Endothelial cell of umbilical vein (primary cell): ENCODE measurements around the gene LRRC8E. TPM values are rescaled to one million over a fixed set of nuclear protein-coding genes. Genes with fewer than 3 reads are reported as not detected.

Source experiments
- BruUV-seq: library from RNA; stranded (reverse); fragments of 400-500 nt; replicated peaks from 2 replicates; lab custom pipeline; 2021; lab: Mats Ljungman, UMichigan
- CTCF ChIA-PET: fragments of 300-600, 350-600 bp; sonication (Branson Sonifier 250); formaldehyde crosslinking; loops from one replicate; lab custom pipeline; 2021; ENCODE audit warnings: antibody characterized with exemption, inconsistent platforms; lab: Charles Lee
- POLR2A ChIA-PET: fragments of 300-600, 350-600 bp; sonication (Branson Sonifier 250); formaldehyde crosslinking; loops from one replicate; lab custom pipeline; 2021; ENCODE audit warnings: antibody characterized with exemption, inconsistent platforms; lab: Charles Lee
- DNase-seq: peaks from one replicate; pipeline ENCODE4 v3.0.0-alpha.2; 2011; ENCODE audit warnings: low read depth, low spot score
- FAIRE-seq: peaks from 2 replicates; lab custom pipeline; 2011; peaks lifted over from hg19 to GRCh38; lab: Jason Lieb, UNC
- H2AFZ ChIP-seq: 2 replicates; pipeline ENCODE4 v1.6.0; 2012; ENCODE audit warnings: low read depth, low read length, control low read depth, inconsistent platforms
- H3K27ac ChIP-seq: 2 replicates; pipeline ENCODE4 v1.5.1; 2011; ENCODE audit warnings: low read depth, mild to moderate bottlenecking, control low read depth, low read length, moderate library complexity; ENCODE audit not compliant: insufficient read depth
- H3K27me3 ChIP-seq, 2 experiments: 2 replicates each; pipeline versions ENCODE4 v1.6.0 to v1.6.1; 2011; ENCODE audit warnings: low read length in 2 of 2, mixed read lengths in 1 of 2; ENCODE audit not compliant: control insufficient read depth in 2 of 2, insufficient read depth in 2 of 2
- H3K36me3 ChIP-seq, 2 experiments: 2 replicates in 1 of 2; 3 replicates in 1 of 2; pipeline ENCODE4 v1.5.1; 2011; ENCODE audit warnings: low read length in 2 of 2, mild to moderate bottlenecking in 1 of 2, moderate library complexity in 1 of 2; ENCODE audit not compliant: control insufficient read depth in 2 of 2, insufficient read depth in 2 of 2; ENCODE audit errors: extremely low read depth in 1 of 2
- H3K4me1 ChIP-seq: 3 replicates; pipeline ENCODE4 v1.5.1; 2011; ENCODE audit warnings: mild to moderate bottlenecking, low read length; ENCODE audit not compliant: control insufficient read depth, insufficient read depth; ENCODE audit errors: extremely low read depth
- H3K4me2 ChIP-seq: 2 replicates; pipeline ENCODE4 v1.6.1; 2011; ENCODE audit warnings: low read length, control low read depth, mixed read lengths; ENCODE audit not compliant: insufficient read depth
- H3K4me3 ChIP-seq, 3 experiments: fragments of 200-600 bp in 1 of 3; sonication (generic), shearing (Covaris generic) in 1 of 3; replicated peaks in 1 of 3; 2 replicates each; pipeline ENCODE4 v1.5.1; 2011 to 2016; ENCODE audit warnings: control low read depth in 3 of 3, low read length in 3 of 3, mild to moderate bottlenecking in 2 of 3, inconsistent platforms in 1 of 3, low read depth in 1 of 3, moderate library complexity in 1 of 3; ENCODE audit not compliant: insufficient read depth in 1 of 3
- H3K79me2 ChIP-seq: 2 replicates; pipeline ENCODE4 v1.6.0; 2012; ENCODE audit warnings: low read length, inconsistent platforms; ENCODE audit not compliant: control insufficient read depth, insufficient read depth
- H3K9ac ChIP-seq: replicated peaks from 2 replicates; pipeline ENCODE3; 2011; ENCODE audit warnings: low read length, control low read depth; ENCODE audit not compliant: insufficient read depth; ENCODE audit errors: extremely low read depth
- H3K9me1 ChIP-seq: replicated peaks from 3 replicates; pipeline ENCODE4 v1.6.0; 2011; ENCODE audit warnings: mild to moderate bottlenecking, low read length; ENCODE audit not compliant: control insufficient read depth, insufficient read depth; ENCODE audit errors: extremely low read depth
- H3K9me3 ChIP-seq: replicated peaks from 2 replicates; pipeline ENCODE4 v1.5.1; 2012; ENCODE audit warnings: low read length, inconsistent platforms; ENCODE audit not compliant: control insufficient read depth, insufficient read depth
- H4K20me1 ChIP-seq: replicated peaks from 2 replicates; pipeline ENCODE3; 2011; ENCODE audit warnings: mild to moderate bottlenecking, low read length; ENCODE audit not compliant: control insufficient read depth, insufficient read depth; ENCODE audit errors: extremely low read depth
- EZH2 ChIP-seq: IDR thresholded peaks from 2 replicates; pipeline ENCODE4 v1.6.1; 2012; ENCODE audit warnings: borderline replicate concordance, low read depth, mild to moderate bottlenecking, moderate library complexity, low read length, inconsistent platforms; ENCODE audit not compliant: severe bottlenecking
- FOS ChIP-seq: IDR thresholded peaks from 2 replicates; pipeline ENCODE4 v1.6.1; 2011; ENCODE audit warnings: mild to moderate bottlenecking, low read length, moderate library complexity, borderline replicate concordance; ENCODE audit not compliant: insufficient read depth
- GATA2 ChIP-seq: IDR thresholded peaks from 2 replicates; pipeline ENCODE4 v1.7.0; 2011; ENCODE audit warnings: low read depth, mild to moderate bottlenecking, moderate library complexity, mixed read lengths, low read length; ENCODE audit not compliant: insufficient read length, insufficient read depth
- JUN ChIP-seq: IDR thresholded peaks from 2 replicates; pipeline ENCODE4 v1.6.1; 2011; ENCODE audit warnings: borderline replicate concordance, low read depth; ENCODE audit not compliant: insufficient read length, insufficient read depth
- MAX ChIP-seq: IDR thresholded peaks from 2 replicates; pipeline ENCODE4 v1.6.1; 2011; ENCODE audit not compliant: insufficient read depth, insufficient read length
- MYC ChIP-seq: IDR thresholded peaks from one replicate; pipeline ENCODE4 v1.6.1; 2011; ENCODE audit warnings: mild to moderate bottlenecking, low read depth, low read length
- POLR2A ChIP-seq: IDR thresholded peaks from 2 replicates; pipeline ENCODE4 v1.6.1; 2012; ENCODE audit warnings: low read depth, mild to moderate bottlenecking, control low read depth, low read length
- POLR2AphosphoS5 ChIP-seq: IDR thresholded peaks from 2 replicates; pipeline ENCODE4 v1.6.1; 2012; ENCODE audit warnings: low read depth, mild to moderate bottlenecking, control low read depth, low read length, moderate library complexity; ENCODE audit not compliant: insufficient read depth
- dilution Hi-C: fragments of 300-500 bp; cut with MboI; formaldehyde crosslinking; loops from one replicate; pipeline ENCODE4 v1.15.0; 2019; ENCODE audit warnings: low sequenced_read_pairs; ENCODE audit not compliant: extremely low pct_ligation_motif_present
- intact Hi-C: fragments of 100-400 bp; cut with micrococcal nuclease; formaldehyde crosslinking; loops from one replicate; pipeline ENCODE4 v1.10.0; 2022
- polyA plus RNA-seq, 4 experiments: library from polyadenylated mRNA; depleted of rRNA in 3 of 4; stranded (reverse) in 3 of 4; unstranded in 1 of 4; fragments of >200 nt; gene quantifications; 2 replicates each; pipeline versions ENCODE4 v1.2.1 to v1.2.3, GENCODE V29; 2011 to 2012; ENCODE audit warnings: missing spikeins in 1 of 4
- total RNA-seq: library from RNA; stranded (reverse); gene quantifications from 2 replicates; pipeline ENCODE4 v1.2.3, GENCODE V29; 2021
- TF ChIP-seq, protein P1 (sequence below), 2 donors: IDR thresholded peaks; 1 replicate in 1 of 2; 2 replicates in 1 of 2; pipeline ENCODE4 v1.5.1; 2011; ENCODE audit warnings: low read length in 2 of 2, mild to moderate bottlenecking in 2 of 2, moderate library complexity in 2 of 2, control low read depth in 1 of 2, inconsistent platforms in 1 of 2, low read depth in 1 of 2; ENCODE audit not compliant: insufficient read depth in 1 of 2; ENCODE audit errors: extremely low read depth in 1 of 2

LRRC8E gene
- total and polyA plus RNA-seq, 2 donors (not counting 3 experiments of a cell fraction or from before 2014, with no cell fraction given): 1.1 to 1.6 TPM

DNA sequence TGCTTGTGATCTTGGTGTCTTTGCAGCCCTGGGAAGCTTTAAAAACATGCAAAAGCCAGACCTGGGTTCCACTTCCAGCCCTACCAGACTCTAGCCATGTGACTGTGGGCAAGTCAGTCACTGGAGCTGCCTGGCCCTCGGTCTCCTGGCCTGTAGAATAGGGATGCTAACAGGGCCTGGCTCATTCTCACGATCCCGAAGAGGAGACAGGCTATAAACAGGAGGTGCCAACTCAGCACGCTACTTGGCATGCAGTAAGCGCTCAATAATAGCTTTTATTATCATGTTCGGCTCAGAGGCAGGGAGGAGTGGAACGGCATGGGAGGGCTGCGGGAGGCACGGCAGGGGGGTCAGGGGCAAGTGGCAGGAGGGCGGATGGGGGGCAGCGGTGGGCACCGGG, 35.9 kb downstream of the LRRC8E start:
- Histone ChIP-seq H3K36me3 (peaks cover 0 to 5% of the 10 kb centered on the region in 2 experiments), H4K20me1 (no peaks in the 10 kb centered on the region), H3K79me2 (no peaks in the 10 kb centered on the region), H3K4me1 (peaks cover 32% of the 10 kb centered on the region), H3K9me1 (no peaks in the 10 kb centered on the region), H3K9ac (no peak overlapping the region), H3K27ac (no peak overlapping the region), H3K27me3 (no peaks in the 10 kb centered on the region), H3K4me2 (no peak overlapping the region), H2AFZ (no peak overlapping the region), H3K9me3 (no peaks in the 10 kb centered on the region), H3K4me3 (no peak overlapping the region)
- FAIRE-seq: no peak
- DNase-seq: no peak
- dilution Hi-C loops (no loop called here), intact Hi-C loops (loop anchor here (5.0 kb wide), 1 partner anchor 242 kb away; the partner anchor contains the start of gene TRAPPC5)
- BruUV-seq: no TSS peak
- no peak for TF ChIP-seq POLR2A
- TF ChIP-seq POLR2AphosphoS5: no peak
- TF ChIP-seq, protein P1, sequence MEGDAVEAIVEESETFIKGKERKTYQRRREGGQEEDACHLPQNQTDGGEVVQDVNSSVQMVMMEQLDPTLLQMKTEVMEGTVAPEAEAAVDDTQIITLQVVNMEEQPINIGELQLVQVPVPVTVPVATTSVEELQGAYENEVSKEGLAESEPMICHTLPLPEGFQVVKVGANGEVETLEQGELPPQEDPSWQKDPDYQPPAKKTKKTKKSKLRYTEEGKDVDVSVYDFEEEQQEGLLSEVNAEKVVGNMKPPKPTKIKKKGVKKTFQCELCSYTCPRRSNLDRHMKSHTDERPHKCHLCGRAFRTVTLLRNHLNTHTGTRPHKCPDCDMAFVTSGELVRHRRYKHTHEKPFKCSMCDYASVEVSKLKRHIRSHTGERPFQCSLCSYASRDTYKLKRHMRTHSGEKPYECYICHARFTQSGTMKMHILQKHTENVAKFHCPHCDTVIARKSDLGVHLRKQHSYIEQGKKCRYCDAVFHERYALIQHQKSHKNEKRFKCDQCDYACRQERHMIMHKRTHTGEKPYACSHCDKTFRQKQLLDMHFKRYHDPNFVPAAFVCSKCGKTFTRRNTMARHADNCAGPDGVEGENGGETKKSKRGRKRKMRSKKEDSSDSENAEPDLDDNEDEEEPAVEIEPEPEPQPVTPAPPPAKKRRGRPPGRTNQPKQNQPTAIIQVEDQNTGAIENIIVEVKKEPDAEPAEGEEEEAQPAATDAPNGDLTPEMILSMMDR (IDR thresholded peaks at IDR 0.05; ENCODE audit: extremely low read depth in 1 of 2, insufficient read depth in 1 of 2, low read depth in 1 of 2, low read length in 2 of 2): no peak
- no peak for TF ChIP-seq FOS
- TF ChIP-seq JUN: no peak
- TF ChIP-seq EZH2: no peak
- TF ChIP-seq MAX: no peak
- TF ChIP-seq MYC: no peak
- no peak for TF ChIP-seq GATA2
- CTCF ChIA-PET: interaction anchor here (1.5 to 5.1 kb wide), 3 partner anchors 20 to 356 kb away, joined by 3 to 34 read pairs (median 5); partner anchors contain the start of genes MAP2K7 and TIMM44
- POLR2A ChIA-PET: no interaction called here
